Cardiac fibroblast (primary cell): ENCODE measurements around the gene TIMP2.

Experiments
- DNase-seq, 2 donors: peaks; one replicate each; pipeline versions ENCODE4 v3.0.0 to v3.0.0-alpha.2; 2010; ENCODE audit warnings: low read depth in 2 of 2
- H3K4me3 ChIP-seq, 2 donors: replicated peaks in 1 of 2; 1 replicate in 1 of 2; 2 replicates in 1 of 2; pipeline ENCODE4 v1.5.1; 2011; ENCODE audit warnings: low read depth in 2 of 2, low read length in 2 of 2, mild to moderate bottlenecking in 2 of 2, moderate library complexity in 1 of 2
- CTCF ChIP-seq: IDR thresholded peaks from one replicate; pipeline ENCODE4 v1.5.1; 2011; ENCODE audit warnings: low read depth, mild to moderate bottlenecking, low read length, inconsistent platforms

TIMP2 gene

GRCh38 chr17:78939615-78940014 lies 14.4 kb upstream of the TIMP2 start:
- no peak for TF ChIP-seq CTCF
- peak; percentile 51 to 54 for DNase-seq
- H3K4me3 ChIP-seq, result no peak overlapping the region

GRCh38 chr17:78937561-78937960 lies 12.4 kb upstream of the TIMP2 start:
- DNase-seq, result no peak
- no peak overlapping the region for H3K4me3 ChIP-seq
- no peak for TF ChIP-seq CTCF

- peak; percentile 98 to 99 for DNase-seq
- TF ChIP-seq CTCF, result no peak
- peak overlapping the region in 1 of 2 donors; percentile 4 for H3K4me3 ChIP-seq
Observed at GRCh38 chr17:78935419-78936323, 10.5 kb upstream of the TIMP2 start.

GRCh38 chr17:78934681-78935418 lies 9.7 kb upstream of the TIMP2 start:
- peak overlapping the region; percentile 19 to 30 for H3K4me3 ChIP-seq
- TF ChIP-seq CTCF, result no peak
- DNase-seq, result peak in 1 of 2 donors; percentile 41

- H3K4me3 ChIP-seq, result peak overlapping the region; percentile 19 to 41
- DNase-seq, result peak; percentile 99
- no peak for TF ChIP-seq CTCF
Observed at GRCh38 chr17:78933959-78934568, 8.9 kb upstream of the TIMP2 start.

GRCh38 chr17:78933025-78933958 lies 8.1 kb upstream of the TIMP2 start:
- DNase-seq, result peak; percentile 96 to 99
- H3K4me3 ChIP-seq, result peak overlapping the region; percentile 19 to 41
- TF ChIP-seq CTCF, result no peak
